Activated CD4-positive, alpha-beta T cell treated with anti-CD3 and anti-CD28 coated beads for 36 hours (primary cell): ENCODE results near the gene PPA2. TPM values are rescaled to one million over a fixed set of nuclear protein-coding genes. Genes with fewer than 3 reads are reported as not detected.
"Not testable (repeated sequence)": the region's sequence is repeated elsewhere in the genome, so short reads cannot be mapped to it uniquely, and the experiment has no call there.

Experiments
- ATAC-seq: fragments of 200-7000 bp; cut with Tn5 transposase; one replicate; pipeline ENCODE4 v1.10.0; 2021; ENCODE audit warnings: mild to moderate bottlenecking, moderate library complexity
- CTCF ChIA-PET: fragments of 350-600 bp; sonication (Branson Sonifier 250); formaldehyde crosslinking; loops from one replicate; lab custom pipeline; 2021; ENCODE audit warnings: antibody characterized with exemption; lab: Charles Lee
- POLR2A ChIA-PET: fragments of 350-600 bp; sonication (Branson Sonifier 250); formaldehyde crosslinking; loops from one replicate; lab custom pipeline; 2021; ENCODE audit warnings: antibody characterized with exemption, inconsistent platforms; lab: Charles Lee
- DNase-seq: peaks from one replicate; pipeline ENCODE4 v3.0.0-alpha.2; 2020
- H3K27ac Mint-ChIP-seq: one replicate; pipeline ENCODE4 v1.8.0; 2021; ENCODE audit warnings: mixed read lengths
- H3K27me3 Mint-ChIP-seq: one replicate; pipeline ENCODE4 v1.8.0; 2021; ENCODE audit warnings: mixed read lengths
- H3K36me3 Mint-ChIP-seq: one replicate; pipeline ENCODE4 v1.8.0; 2021; ENCODE audit warnings: low read depth, mixed read lengths
- H3K4me1 Mint-ChIP-seq: one replicate; pipeline ENCODE4 v1.8.0; 2021; ENCODE audit warnings: mixed read lengths
- H3K4me3 Mint-ChIP-seq: one replicate; pipeline ENCODE4 v1.8.0; 2021; ENCODE audit warnings: mild to moderate bottlenecking, moderate library complexity, mixed read lengths
- H3K9me3 Mint-ChIP-seq: one replicate; pipeline ENCODE4 v1.8.0; 2021; ENCODE audit warnings: low read depth, mixed read lengths
- intact Hi-C, 2 experiments: fragments of 100-400 bp; cut with DNase I in 1 of 2; cut with micrococcal nuclease in 1 of 2; formaldehyde crosslinking; loops; one replicate each; pipeline versions ENCODE4 v1.14.2 to v1.15.1; 2022 to 2024; cut with DNase I, micrococcal nuclease
- total RNA-seq, 2 experiments: library from RNA; stranded (reverse); gene quantifications; one replicate each; pipeline ENCODE4 v1.2.3, GENCODE V29; 2021

Gene PPA2
- total RNA-seq, 2 experiments from 2014 or later = 74.6 to 76.3 TPM

DNA sequence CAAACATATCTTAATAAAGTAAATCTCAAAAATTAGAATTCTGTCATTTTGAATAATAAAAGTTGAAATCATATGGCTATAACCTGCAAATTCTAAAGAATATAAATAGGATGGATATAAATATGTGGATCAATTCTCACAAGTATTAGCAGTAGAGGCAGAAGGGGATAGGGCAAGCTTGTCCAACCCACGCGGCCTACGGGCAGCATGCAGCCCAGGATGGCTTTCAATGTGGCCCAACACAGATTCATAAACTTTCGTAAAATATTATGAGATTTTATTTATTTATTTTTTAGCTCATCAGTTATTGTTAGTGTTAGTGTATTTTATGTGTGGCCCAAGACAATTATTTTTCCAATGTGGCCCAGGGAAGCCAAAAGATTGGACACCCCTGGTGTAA, 41.4 kb downstream of the PPA2 start:
- H3K4me1 Mint-ChIP-seq = peaks cover 6% of the 10 kb centered on the region
- ATAC-seq = no peak
- POLR2A ChIA-PET = no interaction called here
- no peak overlapping the region for H3K4me3 Mint-ChIP-seq
- no peak for DNase-seq
- H3K36me3 Mint-ChIP-seq = peaks cover 74% of the 10 kb centered on the region
- H3K9me3 Mint-ChIP-seq = peaks cover 20% of the 10 kb centered on the region
- no peak overlapping the region for H3K27ac Mint-ChIP-seq
- intact Hi-C loops = no loop called here
- CTCF ChIA-PET = no interaction called here
- no peaks in the 10 kb centered on the region for H3K27me3 Mint-ChIP-seq

DNA sequence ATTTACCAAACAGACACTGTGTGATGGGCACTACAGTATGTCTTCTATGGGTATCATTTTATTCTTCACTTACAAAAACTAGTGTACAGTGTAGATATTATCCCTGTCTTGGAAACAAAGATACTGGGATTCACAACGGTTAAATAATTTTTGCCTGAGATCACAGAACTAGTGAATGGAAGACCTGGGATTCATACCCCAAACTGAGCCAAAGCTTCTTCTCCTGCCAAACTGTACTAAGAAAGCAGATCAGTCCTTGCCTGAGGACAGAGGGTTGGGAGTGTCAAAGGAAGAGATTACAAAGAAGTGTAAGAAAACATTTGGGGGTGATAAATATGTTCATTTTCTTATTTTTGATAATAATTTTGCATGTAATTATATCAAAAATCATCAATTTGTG, 43.1 kb downstream of the PPA2 start:
- ChIA-PET CTCF (no interaction called here), POLR2A (no interaction called here)
- ATAC-seq (no peak), DNase-seq (no peak)
- no peak overlapping the region for H3K27ac Mint-ChIP-seq
- no peak overlapping the region for H3K4me3 Mint-ChIP-seq
- intact Hi-C loops = no loop called here
- peaks cover 6% of the 10 kb centered on the region for H3K4me1 Mint-ChIP-seq
- peaks cover 73% of the 10 kb centered on the region for H3K36me3 Mint-ChIP-seq
- H3K9me3 Mint-ChIP-seq = peaks cover 14% of the 10 kb centered on the region
- no peaks in the 10 kb centered on the region for H3K27me3 Mint-ChIP-seq

DNA sequence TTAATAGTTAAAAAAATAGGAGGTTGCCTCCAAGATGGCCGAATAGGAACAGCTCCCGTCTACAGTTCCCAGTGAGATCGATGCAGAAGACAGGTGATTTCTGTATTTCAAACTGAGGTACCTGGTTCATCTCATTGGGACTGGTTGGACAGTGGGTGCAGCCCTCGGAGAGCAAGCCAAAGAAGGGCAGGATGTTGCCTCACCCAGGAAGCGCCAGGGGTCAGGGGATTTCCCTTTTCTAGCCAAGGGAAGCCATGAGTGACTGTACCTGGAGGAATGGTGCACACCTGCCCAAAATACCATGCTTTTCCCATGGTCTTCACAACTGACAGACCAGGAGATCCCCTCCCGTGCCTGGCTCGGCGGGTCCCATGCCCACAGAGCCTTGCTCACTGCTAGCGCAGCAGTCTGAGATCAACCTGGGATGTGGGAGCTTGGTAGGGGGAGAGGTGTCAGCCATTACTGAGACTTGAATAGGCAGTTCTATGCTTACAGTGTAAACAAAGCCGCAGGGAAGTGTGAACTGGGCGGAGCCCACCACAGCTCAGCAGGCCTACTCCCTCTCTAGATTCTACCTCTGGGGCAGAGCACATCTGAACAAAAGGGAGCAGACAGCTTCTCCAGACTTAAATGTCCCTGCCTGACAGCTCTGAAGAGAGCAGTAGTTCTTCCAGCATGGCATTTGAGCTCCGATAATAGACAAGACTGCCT, 47.5 kb downstream of the PPA2 start:
- Mint-ChIP-seq H3K4me3 (no peak overlapping the region), H3K36me3 (peaks cover 76% of the 10 kb centered on the region), H3K9me3 (peaks cover 10% of the 10 kb centered on the region), H3K4me1 (peaks cover 7% of the 10 kb centered on the region), H3K27ac (no peak overlapping the region), H3K27me3 (no peaks in the 10 kb centered on the region)
- CTCF ChIA-PET = no interaction called here
- POLR2A ChIA-PET = interaction anchor here (0.6 kb wide), 1 partner anchor 133 kb away, joined by 3 read pairs; no protein-coding TSS in a partner anchor
- DNase-seq (no peak), ATAC-seq (peak; percentile 26)
- intact Hi-C loops = no loop called here

DNA sequence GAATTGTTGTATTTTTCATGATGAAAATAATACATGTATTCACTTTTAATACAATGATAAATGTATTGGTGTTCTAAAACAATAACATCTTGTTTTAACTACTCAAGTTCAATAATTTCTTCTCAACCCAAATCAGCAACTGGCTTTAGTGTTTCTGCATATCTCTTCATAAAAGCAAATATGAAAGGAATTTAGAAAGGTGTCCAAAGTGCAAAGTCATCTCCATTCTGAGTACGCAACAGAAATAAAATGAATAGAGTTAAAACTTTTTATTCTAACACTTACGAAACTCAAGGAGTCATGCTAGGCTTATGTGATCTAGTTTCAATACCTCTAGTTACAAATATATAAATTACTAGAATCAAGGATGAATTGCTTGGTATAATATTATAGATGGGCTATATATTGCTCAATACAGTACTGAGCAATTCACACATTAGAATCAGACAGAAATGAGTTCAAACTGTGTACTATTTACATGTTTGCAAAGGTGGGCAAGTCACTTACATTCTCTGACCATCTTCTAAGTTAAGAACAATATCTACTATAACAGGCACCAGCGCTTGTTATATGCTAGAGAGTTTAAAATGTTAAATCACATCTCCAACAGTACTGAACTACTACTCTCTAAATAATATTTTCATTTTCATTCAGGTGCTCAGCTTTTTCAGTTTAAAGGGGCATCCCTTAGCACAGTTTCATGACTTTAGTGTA, 51.5 kb downstream of the PPA2 start:
- no peak for DNase-seq
- H3K9me3 Mint-ChIP-seq = peaks cover 7% of the 10 kb centered on the region
- H3K27me3 Mint-ChIP-seq = no peaks in the 10 kb centered on the region
- CTCF ChIA-PET = no interaction called here
- no peak overlapping the region for H3K27ac Mint-ChIP-seq
- no peak overlapping the region for H3K4me3 Mint-ChIP-seq
- ATAC-seq = no peak
- POLR2A ChIA-PET = no interaction called here
- H3K36me3 Mint-ChIP-seq = peaks cover 66% of the 10 kb centered on the region
- H3K4me1 Mint-ChIP-seq = peaks cover 9% of the 10 kb centered on the region
- intact Hi-C loops = no loop called here

DNA sequence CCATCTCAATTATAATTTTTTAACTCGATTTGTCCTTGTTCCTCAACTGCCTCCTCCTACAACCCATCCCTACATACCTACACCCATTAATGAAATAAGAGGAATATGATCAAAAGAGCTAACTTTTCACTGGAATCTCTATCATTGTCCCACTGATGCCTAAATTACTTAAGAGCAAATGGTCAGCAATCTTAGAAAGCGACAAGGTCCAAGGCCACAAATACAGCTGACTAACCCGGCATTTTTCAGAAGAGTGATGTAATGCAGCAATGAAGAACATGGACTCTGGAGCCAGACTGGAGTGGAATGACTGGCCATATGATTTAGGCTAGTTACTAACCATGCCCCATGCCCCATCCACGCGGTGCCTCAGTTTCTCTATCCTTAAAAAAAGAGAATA, 56.2 kb downstream of the PPA2 start:
- ChIA-PET POLR2A (no interaction called here), CTCF (interaction anchor here (0.9 kb wide), 1 partner anchor 585 kb away, joined by 3 read pairs; no protein-coding TSS in a partner anchor)
- ATAC-seq (no peak), DNase-seq (no peak)
- Mint-ChIP-seq H3K4me3 (no peak overlapping the region), H3K9me3 (peaks cover 2% of the 10 kb centered on the region), H3K36me3 (peaks cover 49% of the 10 kb centered on the region), H3K27me3 (no peaks in the 10 kb centered on the region), H3K27ac (no peak overlapping the region), H3K4me1 (peaks cover 4% of the 10 kb centered on the region)
- intact Hi-C loops = no loop called here

DNA sequence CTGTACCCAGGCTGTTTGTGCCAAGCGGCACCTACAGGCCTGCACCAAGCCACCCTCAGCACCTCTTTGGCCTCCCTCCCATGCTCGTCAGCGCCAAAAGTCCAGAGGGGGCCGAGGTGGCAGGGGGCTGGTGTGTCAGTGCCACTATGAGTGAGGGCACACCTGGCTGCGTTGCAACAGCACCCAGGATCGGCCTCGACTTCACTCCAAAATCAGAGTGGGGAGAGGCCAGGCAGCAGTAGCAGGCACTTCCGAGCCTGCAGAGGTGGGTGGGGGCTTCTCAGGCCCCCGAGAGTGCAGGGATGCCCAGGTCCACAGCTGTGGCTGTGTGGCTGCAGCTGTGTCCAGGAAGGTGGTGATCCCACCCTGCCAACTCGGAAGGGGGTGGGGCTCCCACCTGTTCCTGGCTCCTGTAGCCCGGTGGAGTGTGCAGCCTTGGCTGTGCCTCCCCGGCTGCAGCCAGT, 58.5 kb downstream of the PPA2 start:
- peaks cover 56% of the 10 kb centered on the region for H3K36me3 Mint-ChIP-seq
- H3K4me1 Mint-ChIP-seq = no peaks in the 10 kb centered on the region
- DNase-seq (no peak), ATAC-seq (no peak)
- POLR2A ChIA-PET = no interaction called here
- peaks cover 11% of the 10 kb centered on the region for H3K9me3 Mint-ChIP-seq
- no peak overlapping the region for H3K4me3 Mint-ChIP-seq
- H3K27ac Mint-ChIP-seq = no peak overlapping the region
- CTCF ChIA-PET = interaction anchor here (0.7 kb wide), 1 partner anchor 59 kb away, joined by 3 read pairs; no protein-coding TSS in a partner anchor
- H3K27me3 Mint-ChIP-seq = no peaks in the 10 kb centered on the region
- intact Hi-C loops = no loop called here

DNA sequence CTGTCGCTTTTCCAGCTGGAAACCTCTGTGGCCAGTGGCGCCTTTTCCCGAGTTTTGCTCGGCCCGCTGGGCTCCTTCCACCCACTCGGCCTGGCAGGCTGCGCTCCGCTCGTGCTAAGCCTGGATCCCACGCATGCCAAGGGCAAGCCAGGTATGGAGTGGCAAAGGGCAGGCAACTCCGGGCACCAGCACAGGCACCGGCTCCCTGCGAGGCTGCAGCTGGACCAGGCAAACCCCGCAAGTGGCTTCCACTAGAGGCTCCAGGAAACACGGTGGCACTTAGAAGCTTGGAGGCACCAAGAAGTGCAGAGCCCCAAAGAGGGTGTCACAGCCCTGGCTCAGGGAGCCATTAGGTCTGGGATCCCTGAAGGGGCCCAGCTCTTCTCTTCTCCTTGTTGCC, 59.5 kb downstream of the PPA2 start:
- Mint-ChIP-seq H3K4me1 (no peaks in the 10 kb centered on the region), H3K9me3 (peaks cover 11% of the 10 kb centered on the region), H3K27me3 (no peaks in the 10 kb centered on the region), H3K36me3 (peaks cover 65% of the 10 kb centered on the region), H3K27ac (no peak overlapping the region), H3K4me3 (no peak overlapping the region)
- ChIA-PET POLR2A (no interaction called here), CTCF (no interaction called here)
- DNase-seq = no peak
- ATAC-seq = no peak
- intact Hi-C loops = no loop called here

DNA sequence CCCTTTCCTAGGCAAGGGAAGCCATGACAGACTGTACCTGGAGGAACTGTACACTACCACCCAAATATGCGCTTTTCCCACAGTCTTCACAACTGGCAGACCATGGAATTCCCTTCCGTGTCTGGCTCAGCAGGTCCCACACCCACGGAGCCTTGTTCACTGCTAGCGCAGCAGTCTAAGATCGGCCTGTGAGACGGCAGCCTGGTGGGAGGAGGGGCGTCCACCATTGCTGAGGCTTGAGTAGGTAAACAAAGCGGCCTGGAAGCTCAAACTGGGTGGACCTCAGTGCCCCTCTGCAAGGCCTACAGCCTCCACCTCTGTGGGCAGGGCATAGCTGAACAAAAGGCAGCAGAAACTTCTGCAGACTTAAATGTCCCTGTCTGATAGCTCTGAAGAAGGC, 64.7 kb downstream of the PPA2 start:
- Mint-ChIP-seq H3K9me3 (peaks cover 20% of the 10 kb centered on the region), H3K36me3 (peaks cover 74% of the 10 kb centered on the region)
- CTCF ChIA-PET, H3K4me1 Mint-ChIP-seq, H3K27me3 Mint-ChIP-seq, intact Hi-C loops, H3K4me3 Mint-ChIP-seq, H3K27ac Mint-ChIP-seq, ATAC-seq, POLR2A ChIA-PET, DNase-seq: not testable (repeated sequence)

DNA sequence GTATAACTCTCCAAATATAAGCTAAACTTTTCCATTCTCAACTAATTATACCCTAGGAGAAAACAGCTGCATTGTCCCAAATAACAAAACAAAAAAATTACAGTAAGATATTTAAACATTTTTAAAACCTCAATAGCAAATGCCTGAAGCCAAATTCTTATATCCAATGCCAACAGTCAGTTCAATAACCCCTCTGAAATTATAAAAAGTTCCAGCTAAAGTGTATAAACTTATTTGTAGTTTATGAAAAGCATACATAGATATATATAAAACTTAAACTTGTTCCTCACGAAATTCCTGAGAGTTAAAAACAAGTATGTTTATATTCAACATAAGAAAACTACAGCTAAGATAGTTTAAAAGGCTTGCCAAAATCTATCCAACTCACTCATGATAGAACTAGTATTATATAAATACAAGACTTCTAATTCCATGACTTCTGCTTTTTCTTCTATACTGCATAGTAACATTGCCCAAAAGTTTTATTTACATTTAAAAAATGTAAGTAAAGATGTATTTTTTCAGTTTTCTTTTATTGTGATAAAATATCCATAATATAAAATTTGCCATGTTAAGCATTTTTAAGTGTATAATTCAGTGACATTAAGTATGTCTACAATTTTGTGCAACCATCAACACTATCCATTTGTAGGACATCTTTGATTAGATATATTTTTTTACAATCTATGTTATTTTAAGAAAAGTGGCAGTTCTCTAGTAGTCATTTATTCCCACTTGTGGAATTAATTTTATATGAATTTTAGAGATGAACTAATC, 72.8 kb downstream of the PPA2 start:
- Mint-ChIP-seq H3K9me3 (peaks cover 3% of the 10 kb centered on the region), H3K4me3 (no peak overlapping the region), H3K36me3 (peaks cover 33% of the 10 kb centered on the region), H3K27me3 (no peaks in the 10 kb centered on the region), H3K4me1 (peaks cover 4% of the 10 kb centered on the region), H3K27ac (no peak overlapping the region)
- ChIA-PET POLR2A (no interaction called here), CTCF (interaction anchor here (1.0 to 1.2 kb wide), 2 partner anchors 9 to 11 kb away, joined by 3 read pairs; no protein-coding TSS in a partner anchor)
- intact Hi-C loops = no loop called here
- ATAC-seq (no peak), DNase-seq (no peak)

DNA sequence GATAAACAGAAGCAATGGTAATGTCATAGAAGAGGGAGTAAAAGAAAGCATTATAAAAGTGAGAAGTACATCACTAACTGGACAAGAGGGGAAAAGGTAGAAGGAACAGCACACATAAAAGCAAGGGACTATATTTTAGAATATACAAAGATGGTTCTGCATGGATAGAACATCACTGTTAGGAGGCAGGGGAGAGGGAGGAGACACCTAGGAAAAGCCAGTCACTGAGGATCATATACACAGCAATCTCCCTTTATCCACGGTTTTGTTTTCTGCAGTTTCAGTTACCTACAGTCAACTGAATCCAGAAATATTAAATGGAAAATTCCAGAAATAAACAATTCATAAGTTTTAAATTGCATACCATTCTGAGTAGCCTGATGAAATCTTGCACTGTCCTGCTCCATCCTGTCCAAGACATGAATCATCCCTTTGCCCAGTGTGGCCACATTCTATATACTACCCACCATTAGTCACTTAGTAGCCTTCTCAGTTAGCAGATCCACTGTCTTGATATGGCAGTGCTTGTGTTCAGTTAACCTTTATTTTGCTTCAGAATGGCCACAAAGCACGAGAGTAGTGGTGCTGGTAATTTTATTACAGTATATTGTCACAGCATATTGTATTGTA, 74.2 kb downstream of the PPA2 start:
- H3K27ac Mint-ChIP-seq = no peak overlapping the region
- no peak for ATAC-seq
- peaks cover 4% of the 10 kb centered on the region for H3K4me1 Mint-ChIP-seq
- no peaks in the 10 kb centered on the region for H3K9me3 Mint-ChIP-seq
- H3K36me3 Mint-ChIP-seq = peaks cover 28% of the 10 kb centered on the region
- no peak for DNase-seq
- CTCF ChIA-PET = interaction anchor here (1.2 kb wide), 1 partner anchor 11 kb away, joined by 3 read pairs; no protein-coding TSS in a partner anchor
- intact Hi-C loops = no loop called here
- POLR2A ChIA-PET = no interaction called here
- H3K27me3 Mint-ChIP-seq = no peaks in the 10 kb centered on the region
- H3K4me3 Mint-ChIP-seq = no peak overlapping the region

DNA sequence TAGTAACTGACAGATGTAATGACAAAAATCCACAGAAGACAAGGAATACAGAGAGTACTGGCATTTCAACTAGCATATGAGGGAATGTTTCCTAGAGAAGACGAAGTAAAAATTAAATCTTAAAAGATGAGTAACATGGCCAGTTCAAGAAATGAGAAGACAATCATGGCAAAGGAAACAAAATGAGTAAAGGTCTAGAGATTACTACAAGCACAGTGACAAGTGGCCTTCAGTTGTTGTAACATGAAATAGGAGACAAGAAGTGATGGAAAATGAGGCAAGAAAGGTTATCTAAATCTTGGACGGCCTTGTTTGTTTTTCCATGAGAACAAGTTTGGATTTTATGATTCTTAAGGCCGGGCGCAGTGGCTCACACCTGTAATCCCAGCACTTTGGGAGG, 81.0 kb downstream of the PPA2 start:
- ChIA-PET CTCF (no interaction called here), POLR2A (no interaction called here)
- no peaks in the 10 kb centered on the region for H3K27me3 Mint-ChIP-seq
- no peak for ATAC-seq
- DNase-seq = no peak
- H3K36me3 Mint-ChIP-seq = peaks cover 32% of the 10 kb centered on the region
- H3K4me3 Mint-ChIP-seq = no peak overlapping the region
- H3K27ac Mint-ChIP-seq = no peak overlapping the region
- intact Hi-C loops = no loop called here
- no peaks in the 10 kb centered on the region for H3K9me3 Mint-ChIP-seq
- H3K4me1 Mint-ChIP-seq = peaks cover 4% of the 10 kb centered on the region
